GM19025 (cell line): ENCODE data around the gene BANF1.
"Not testable (repeated sequence)": the region's sequence is repeated elsewhere in the genome, so short reads cannot be mapped to it uniquely, and the experiment has no call there.

Experiments used
- ATAC-seq: cut with Tn5 transposase; IDR thresholded peaks from one replicate; pipeline ENCODE4 v1.9.1; 2021; ENCODE audit warnings: mild to moderate bottlenecking, low read depth, moderate library complexity; ENCODE audit not compliant: unreplicated experiment

Gene BANF1

GRCh38 chr11:66008468-66009101, 6.3 kb downstream of the BANF1 start:
- ATAC-seq: no peak

DNA sequence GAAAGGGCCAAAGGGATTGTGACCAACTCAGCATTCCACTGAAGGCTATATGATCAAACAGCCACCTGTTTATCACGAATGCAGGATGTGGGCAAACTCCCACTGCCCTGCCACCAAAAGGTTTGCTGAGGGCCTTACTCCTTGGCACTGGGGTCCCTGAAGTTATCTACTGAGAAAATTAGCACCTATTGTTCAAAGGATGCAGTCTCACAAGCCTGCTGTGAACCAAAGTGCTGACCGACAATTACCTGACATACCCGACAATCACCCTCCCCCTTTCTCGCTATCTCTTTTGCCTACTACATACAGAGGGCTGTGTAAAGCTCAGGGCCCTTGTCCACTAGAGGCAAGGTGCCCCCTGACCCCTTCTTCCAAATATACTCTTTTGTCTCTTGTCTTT, 7.7 kb downstream of the BANF1 start:
- not testable (repeated sequence) for ATAC-seq

DNA sequence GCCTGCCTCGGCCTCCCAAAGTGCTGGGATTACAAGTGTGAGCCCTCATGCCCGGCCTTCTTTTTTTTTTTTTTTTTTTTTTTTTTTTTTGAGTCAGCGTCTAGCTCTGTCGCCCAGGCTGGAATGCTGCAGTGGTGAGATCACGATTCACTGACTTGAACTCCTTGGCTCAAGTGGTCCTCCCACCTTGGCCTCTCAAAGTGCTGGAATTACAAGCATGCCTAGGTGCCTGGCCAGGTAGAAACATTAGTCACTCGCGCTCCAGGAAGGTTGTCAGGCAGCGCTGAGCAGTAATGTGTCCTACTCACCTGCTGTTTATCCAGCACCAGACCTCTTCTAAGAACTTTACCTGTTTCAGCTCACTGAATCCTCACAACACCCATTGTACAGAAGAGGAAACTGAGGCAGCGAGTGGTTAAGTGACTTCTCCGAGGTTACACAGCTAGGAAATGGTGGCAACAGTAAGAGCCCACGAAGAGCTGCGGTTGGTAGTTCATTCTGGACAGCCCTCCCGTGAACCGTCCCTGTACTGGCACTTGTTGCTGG, 9.0 kb downstream of the BANF1 start:
- no peak for ATAC-seq

- no peak for ATAC-seq
Measured at GRCh38 chr11:66011785-66012303, 9.5 kb downstream of the BANF1 start, which contains the start of gene CST6. Gene CST6 (plus strand): TSS chr11:66012008. CDS start chr11:66012045, 37 bp downstream.

DNA sequence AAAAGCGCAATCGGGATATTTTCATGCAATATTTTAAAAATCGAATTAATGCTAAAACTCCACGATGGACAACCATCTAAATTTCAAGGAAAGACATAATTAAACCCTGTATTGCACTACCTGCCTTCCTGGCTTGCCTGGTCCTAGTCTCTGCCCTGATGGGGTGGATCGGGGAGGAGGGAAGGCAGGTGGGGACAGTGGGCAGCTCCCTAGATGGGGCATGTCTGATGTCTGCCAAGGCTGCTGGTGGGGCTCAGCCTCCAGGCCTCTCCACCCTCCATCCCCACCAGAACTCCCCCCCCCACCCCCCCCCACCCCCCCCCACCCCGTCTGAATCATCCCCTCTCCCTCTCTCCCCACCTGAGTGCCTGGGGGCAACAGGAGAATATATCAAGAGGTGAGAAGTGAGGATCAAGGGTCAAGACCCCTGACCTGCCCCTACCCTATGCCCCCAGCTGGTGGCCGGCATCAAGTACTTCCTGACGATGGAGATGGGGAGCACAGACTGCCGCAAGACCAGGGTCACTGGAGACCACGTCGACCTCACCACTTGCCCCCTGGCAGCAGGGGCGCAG, 10.2 kb downstream of the BANF1 start:
- no peak for ATAC-seq

- no peak for ATAC-seq
Measured at GRCh38 chr11:66012946-66013761, 10.9 kb downstream of the BANF1 start.

DNA sequence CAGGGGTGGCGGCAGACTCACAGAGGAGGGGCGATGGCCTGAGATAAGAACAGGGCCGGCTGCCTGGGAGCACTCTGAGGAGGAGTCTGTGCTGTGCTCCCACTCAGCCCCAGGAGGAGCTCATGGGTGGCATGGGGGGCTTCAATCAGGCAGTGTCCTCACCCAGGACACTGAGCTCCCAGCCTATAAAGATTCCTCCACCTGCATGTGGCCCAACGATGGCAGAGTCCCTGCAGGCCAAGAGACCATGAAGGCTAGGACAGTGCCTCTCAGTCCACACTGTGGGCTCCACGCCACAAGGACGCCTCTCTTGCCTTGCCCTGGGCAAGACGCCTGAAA, 11.4 kb downstream of the BANF1 start:
- ATAC-seq: no peak

- no peak for ATAC-seq
Measured at GRCh38 chr11:66014804-66015453, 12.6 kb downstream of the BANF1 start.

GRCh38 chr11:66015454-66015881, 13.2 kb downstream of the BANF1 start:
- no peak for ATAC-seq

DNA sequence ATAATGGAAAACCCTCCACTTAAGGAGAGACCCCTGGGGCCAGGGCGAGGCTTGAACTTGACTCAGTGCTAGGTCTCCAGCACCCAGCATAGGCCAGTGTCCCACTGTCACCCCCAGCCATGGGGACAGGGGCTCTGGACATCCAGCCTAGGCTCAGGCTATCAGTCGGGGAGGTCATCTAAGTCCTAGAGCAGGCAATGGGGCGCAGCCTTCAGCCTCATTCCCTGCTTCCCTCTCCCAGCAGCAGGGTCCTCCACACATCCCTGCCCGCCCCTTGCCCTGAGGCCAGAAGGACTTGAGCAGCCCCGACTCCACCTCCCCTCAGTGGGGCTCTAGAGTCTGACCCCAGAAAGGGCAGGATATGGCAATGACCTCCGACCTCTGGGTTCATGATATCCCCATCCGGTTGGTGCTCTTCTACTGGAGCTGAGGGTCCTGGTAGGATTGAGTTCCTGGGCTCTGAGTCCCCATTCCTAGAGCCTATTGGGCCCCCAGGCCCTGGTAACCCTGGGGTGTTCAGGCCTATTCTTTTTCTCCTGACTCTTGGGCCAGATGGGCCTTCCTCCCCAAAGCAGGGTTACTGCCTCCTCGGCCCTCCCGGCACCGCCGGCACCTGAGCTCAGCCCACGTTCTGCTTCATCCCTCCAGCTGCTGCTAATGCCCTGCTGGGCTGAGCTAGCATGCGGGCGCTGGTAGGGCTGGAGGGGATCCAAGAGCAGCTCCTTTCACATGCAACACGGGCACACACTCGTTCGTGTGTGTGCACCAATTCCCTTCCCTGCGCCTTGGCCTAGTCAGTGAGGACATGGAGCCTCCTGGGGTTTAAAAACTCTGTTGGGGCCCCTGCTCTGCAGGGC, 13.9 kb downstream of the BANF1 start:
- no peak for ATAC-seq

GRCh38 chr11:66016793-66017177, 14.5 kb downstream of the BANF1 start:
- ATAC-seq: no peak

GRCh38 chr11:66017321-66017720, 15.0 kb downstream of the BANF1 start:
- no peak for ATAC-seq

DNA sequence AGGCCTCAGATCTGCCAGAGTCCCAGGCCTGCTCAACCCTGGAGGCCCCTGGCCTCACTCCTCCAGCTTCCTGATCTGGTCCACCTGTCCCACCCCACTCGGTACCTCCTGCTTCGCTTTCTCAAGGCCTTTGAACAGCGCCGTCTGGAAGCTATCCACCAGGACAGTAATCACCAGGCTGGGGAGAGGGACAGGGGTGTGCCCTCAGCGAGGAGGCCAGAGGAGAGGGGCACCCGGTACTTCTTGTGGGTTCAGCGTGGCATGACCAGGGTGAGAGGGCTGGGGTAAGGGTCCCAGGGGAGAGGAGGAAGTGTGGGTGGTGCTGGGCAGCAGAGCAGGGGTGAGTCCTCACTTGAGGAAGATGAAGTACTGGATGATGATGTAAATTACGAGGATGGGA, 17.9 kb downstream of the BANF1 start:
- no peak for ATAC-seq

DNA sequence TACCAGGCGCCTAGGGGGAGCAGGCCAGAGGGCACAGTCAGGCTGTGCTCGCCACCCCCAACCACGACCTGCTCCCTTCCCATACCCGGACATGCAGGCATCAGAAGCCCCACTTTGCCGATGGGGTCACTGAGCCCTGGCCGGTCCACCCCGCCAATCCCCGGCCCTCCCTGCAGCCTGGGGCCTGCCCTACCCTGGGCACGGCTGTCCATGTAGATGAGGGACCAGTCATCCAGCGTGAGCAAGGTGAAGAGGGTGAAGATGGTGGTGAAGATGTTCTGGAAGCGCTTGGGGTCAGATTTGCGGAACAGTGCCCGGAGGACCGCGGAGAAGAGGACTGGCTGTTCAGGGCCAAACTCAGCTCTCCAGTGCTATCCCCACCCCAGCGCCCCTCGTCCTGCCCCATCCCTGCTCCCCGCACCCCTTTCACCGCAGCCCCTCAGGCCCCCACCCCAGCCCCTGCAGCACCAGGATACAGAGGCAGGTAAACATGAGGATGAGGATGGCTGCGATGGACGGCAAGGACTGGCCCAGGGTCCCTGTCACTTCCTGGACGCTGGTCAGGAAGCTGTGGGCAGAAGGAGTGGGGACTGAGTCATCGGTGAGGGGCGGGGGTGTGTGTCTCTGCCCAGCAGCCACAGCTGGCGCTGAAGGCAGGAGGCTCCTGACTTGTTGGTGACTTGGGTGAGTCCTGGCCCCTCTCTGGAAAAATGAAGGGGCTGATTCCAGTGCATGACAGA, 18.5 kb downstream of the BANF1 start:
- no peak for ATAC-seq

- no peak for ATAC-seq
Measured at GRCh38 chr11:66022401-66023185, 20.3 kb downstream of the BANF1 start.

DNA sequence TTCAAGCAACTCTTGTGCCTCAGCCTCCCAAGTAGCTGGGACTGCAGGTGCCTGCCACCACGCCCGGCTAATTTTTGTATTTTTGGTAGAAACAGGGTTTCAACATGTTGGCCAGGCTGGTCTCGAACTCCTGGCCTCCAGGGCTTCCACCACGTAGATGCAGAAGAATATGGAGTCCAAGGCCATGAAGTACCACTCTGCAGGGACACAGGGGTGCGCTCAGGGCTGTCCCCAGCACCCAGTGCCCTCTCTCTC, 20.8 kb downstream of the BANF1 start:
- not testable (repeated sequence) for ATAC-seq

DNA sequence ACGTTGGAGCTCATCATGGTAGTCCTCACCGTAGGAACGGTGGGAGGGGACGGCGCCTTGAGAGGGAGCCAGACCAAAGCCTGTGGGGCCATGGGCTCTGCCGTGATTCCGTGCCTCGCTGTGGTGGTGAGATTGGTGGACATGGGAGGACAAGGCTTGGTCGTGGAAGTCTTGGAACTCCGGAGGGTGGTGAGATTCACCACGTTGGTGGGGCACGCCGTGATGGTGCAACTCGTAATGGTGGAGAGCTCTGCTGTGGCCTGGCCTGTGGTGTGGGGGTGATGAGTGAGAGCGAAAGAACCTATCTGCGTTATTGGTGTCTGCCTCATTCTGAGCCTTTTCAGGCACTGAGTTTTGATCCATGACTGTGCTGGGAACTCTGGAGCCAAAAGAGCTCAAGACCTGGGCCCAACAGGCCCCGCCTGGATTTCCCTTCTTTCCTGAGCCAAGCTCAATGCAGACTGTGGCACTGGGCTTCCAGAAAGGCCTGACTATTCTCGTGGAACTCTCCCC, 23.8 kb downstream of the BANF1 start, which contains the start of gene CATSPER1:
Gene CATSPER1 (minus strand): TSS at position 463 of the 513 bp plus-strand sequence. CDS start 100 bp downstream, at position 363.
- ATAC-seq: no peak
